LNCaP clone FGC (cell line): ENCODE results near the gene RAP1GAP2.

Experiments
- DNase-seq: peaks from one replicate; pipeline ENCODE4 v3.0.0-alpha.2; 2011; ENCODE audit warnings: low read depth
- H3K4me3 ChIP-seq: 2 replicates; pipeline ENCODE4 v1.5.1; 2011; ENCODE audit warnings: mild to moderate bottlenecking, low read depth, low read length, control low read depth
- TF ChIP-seq, protein P1 (sequence below): IDR thresholded peaks from 2 replicates; pipeline ENCODE4 v1.5.1; 2012; ENCODE audit warnings: mild to moderate bottlenecking; ENCODE audit not compliant: control insufficient read depth, insufficient read depth; ENCODE audit errors: extremely low read depth

The RAP1GAP2 gene

DNA sequence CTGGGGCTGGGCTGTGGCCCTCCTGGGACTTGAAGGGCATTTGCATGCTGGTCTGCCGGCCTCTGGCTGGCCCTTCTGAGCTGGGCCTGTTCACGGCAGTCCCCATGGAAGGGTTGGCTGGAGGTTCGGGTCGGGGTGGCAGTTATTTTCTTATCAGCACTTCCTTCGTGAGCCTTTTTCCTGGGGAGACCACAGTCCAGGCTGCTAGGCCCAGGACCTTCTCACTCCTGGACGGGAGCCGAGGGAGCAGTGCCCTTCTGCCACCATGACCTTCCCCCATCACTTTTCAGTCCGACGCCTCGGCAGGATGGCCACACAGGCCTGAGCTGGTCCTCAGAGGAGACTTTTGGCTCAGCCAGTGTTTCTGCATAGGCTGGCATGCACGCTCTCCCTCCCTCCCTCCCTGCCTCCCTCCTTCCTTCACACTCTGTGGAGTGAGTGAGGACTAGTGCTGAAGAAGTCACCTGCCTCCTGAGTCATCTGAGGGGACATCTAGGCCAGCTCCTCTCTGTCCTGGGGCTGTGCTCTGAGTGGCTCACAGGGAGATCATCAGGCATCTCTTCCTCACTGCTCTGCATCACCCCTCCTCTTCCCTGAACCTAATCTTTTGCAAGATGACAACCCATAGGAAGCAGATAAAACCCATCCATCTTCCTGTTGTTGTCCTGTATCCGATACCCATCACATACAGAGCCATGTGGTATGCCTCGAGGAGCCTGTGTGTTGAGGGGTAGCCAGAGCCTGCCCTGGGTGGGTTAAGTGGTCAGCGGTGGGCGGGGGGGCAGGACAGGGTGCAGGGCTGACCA is 109.7 kb downstream of the RAP1GAP2 start:
- TF ChIP-seq, protein P1, sequence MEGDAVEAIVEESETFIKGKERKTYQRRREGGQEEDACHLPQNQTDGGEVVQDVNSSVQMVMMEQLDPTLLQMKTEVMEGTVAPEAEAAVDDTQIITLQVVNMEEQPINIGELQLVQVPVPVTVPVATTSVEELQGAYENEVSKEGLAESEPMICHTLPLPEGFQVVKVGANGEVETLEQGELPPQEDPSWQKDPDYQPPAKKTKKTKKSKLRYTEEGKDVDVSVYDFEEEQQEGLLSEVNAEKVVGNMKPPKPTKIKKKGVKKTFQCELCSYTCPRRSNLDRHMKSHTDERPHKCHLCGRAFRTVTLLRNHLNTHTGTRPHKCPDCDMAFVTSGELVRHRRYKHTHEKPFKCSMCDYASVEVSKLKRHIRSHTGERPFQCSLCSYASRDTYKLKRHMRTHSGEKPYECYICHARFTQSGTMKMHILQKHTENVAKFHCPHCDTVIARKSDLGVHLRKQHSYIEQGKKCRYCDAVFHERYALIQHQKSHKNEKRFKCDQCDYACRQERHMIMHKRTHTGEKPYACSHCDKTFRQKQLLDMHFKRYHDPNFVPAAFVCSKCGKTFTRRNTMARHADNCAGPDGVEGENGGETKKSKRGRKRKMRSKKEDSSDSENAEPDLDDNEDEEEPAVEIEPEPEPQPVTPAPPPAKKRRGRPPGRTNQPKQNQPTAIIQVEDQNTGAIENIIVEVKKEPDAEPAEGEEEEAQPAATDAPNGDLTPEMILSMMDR: no peak
- DNase-seq: no peak
- H3K4me3 ChIP-seq: no peak overlapping the region

DNA sequence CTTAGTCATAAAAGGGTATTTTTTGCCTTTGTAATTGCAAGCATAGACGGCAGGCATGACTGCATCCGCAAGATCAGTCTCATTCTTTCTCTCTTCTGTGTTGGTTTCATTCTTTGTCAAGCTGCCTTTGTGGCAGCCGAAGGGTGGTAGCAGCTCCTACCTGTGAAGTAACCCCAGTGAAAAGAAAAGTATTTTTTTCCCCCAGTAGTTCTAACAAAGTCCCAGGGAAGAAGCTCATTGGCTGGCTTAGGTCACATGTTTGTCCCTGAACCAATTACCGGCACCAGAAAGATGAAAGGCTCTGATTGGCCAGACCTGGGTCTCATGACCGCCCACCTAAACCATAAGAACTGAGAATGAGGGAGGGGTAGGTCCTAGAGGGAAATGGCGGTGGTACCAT is 110.7 kb downstream of the RAP1GAP2 start:
- DNase-seq: no peak
- TF ChIP-seq, protein P1: no peak

DNA sequence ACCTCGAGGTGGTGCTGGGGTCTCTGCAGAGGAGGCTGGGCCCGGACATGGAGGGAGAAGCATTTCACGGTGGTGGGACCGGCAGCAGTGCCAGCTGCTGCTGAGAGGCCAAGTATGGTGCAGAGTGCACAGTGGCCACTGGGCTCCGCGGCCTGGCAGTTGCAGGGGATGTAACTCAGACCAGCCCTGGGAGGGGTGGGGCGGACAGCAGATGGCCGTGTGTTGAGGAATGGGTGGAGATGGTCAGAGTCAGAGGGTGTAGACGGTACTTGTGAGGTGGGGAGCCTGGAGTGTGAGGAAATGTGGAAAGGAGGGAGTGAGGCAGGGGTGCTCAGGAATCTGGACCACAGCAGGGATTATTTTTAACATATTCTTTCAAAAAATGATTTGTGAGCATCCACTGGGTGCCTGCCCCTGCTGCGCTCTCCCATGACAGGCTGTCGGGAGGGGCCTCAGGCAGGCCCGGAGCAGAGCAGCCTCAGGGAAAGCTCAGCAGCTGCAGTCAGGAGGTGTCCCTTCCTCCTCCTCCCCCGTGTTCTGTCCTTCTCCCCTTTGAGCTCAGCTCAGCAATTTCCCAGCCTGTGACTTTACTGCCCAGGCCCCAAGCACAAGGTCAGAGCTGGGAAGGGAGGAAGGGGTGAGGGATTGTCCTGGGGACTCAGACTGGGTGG is 113.1 kb downstream of the RAP1GAP2 start:
- TF ChIP-seq, protein P1: no peak
- no peak overlapping the region for H3K4me3 ChIP-seq
- DNase-seq: no peak

More for the DNA sequence above, 110.7 kb downstream of the RAP1GAP2 start:
- H3K4me3 ChIP-seq: no peak overlapping the region

DNA sequence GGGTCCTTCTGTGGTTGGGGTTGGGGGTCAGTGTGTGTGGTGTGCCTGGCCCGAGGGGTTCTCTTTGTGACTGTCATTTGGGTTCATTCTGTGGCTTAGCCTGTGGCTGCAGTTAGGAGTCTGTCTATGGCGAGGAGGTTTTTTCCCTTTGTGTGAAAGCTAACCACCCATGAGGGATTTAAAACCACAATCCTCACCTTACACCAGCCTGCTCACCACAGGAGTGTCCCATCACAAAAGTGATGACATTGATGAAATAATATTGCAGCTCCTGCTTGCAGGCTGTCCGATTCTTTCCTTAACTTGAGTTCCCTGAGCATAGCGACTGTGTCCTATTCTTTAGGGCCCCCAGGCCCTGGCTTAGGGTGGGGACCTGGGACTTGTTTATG is 113.6 kb downstream of the RAP1GAP2 start:
- TF ChIP-seq, protein P1: no peak
- no peak overlapping the region for H3K4me3 ChIP-seq
- no peak for DNase-seq

DNA sequence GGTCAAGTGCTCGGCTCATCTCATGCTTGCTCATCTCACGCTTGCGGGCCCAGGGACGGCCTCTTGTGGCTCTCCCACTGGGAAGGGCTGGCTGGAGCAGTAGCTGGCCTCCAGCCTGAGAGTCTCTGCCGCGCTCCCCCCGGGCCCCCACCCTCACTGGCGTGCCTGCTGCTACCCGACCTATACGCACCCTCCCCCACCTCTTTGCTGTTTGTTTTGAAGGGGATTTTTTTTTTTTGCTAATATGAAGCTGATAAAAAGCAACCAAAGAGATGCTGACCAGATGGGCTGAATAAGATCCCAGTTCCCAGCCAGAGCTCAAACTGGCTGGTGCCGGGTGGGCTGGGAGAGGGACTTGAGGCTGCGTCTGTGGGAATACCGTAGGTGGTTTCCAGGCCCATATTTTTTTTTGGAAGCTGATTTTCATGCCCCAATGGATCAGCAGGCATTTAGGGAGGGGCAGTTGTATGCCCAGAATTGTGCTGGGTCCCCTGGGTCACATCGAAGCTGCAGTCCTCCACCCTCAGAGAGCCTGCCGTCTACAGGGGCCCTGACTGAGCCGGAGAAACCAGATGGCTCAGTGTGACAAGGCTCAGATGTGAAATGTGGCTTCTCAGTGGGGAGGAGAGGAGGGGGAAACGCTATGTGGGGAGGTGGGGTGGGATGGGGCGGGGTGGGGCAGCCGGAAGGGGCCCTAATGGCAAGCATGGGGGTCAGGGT is 115.0 kb downstream of the RAP1GAP2 start:
- no peak for DNase-seq
- TF ChIP-seq, protein P1: no peak
- no peak overlapping the region for H3K4me3 ChIP-seq

DNA sequence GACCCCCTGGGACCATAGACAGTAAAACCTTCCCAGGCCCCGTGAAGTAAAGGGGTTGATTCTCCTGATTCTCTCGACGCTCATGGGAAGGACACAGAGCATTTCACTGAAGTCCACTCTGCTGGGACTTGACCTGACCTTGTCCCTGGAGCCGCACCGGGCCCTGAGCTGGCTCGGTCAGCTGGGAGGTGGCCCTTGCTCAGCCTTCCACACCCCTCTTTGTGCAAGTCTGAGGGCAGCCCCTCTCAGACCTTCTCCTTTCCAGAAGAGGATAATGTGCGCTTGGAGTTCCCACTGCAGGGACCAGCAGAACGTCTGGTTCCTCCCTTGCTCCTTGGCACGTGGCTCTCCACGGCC is 115.5 kb downstream of the RAP1GAP2 start:
- TF ChIP-seq, protein P1: no peak
- DNase-seq: no peak
- H3K4me3 ChIP-seq: no peak overlapping the region
